H1 (cell line): Measurements from ENCODE around the gene C3orf85. TPM values are rescaled to one million over a fixed set of nuclear protein-coding genes. Genes with fewer than 3 reads are reported as not detected.

Source experiments
- CTCF ChIA-PET: fragments of 300-600 bp; sonication (Branson Sonifier 250); formaldehyde crosslinking; loops from one replicate; lab custom pipeline; 2021; ENCODE audit not compliant: partially characterized antibody; lab: Charles Lee
- POLR2A ChIA-PET: fragments of 300-600 bp; sonication (Branson Sonifier 250); formaldehyde crosslinking; loops from one replicate; lab custom pipeline; 2021; ENCODE audit warnings: inconsistent platforms; ENCODE audit not compliant: partially characterized antibody; lab: Charles Lee
- DNase-seq, 2 experiments: peaks; one replicate each; pipeline versions ENCODE4 v3.0.0 to v3.0.0-alpha.2; 2010 to 2022; ENCODE audit warnings: low spot score in 2 of 2, low read depth in 1 of 2, mixed read lengths in 1 of 2
- FAIRE-seq: peaks from 2 replicates; lab custom pipeline; 2011; peaks lifted over from hg19 to GRCh38; lab: Jason Lieb, UNC
- H2AFZ ChIP-seq: 2 replicates; pipeline ENCODE4 v1.8.1; 2012; ENCODE audit warnings: low read length, inconsistent platforms
- H2AK5ac ChIP-seq: 2 replicates; pipeline ENCODE4 v1.6.1; 2013; ENCODE audit warnings: low read depth, low read length
- H2BK120ac ChIP-seq: replicated peaks from 2 replicates; pipeline ENCODE3; 2013; ENCODE audit warnings: low read depth, low read length, inconsistent platforms
- H2BK12ac ChIP-seq: 2 replicates; pipeline ENCODE4 v1.6.1; 2013; ENCODE audit warnings: low read depth, low read length
- H2BK15ac ChIP-seq: 2 replicates; pipeline ENCODE4 v1.6.1; 2013; ENCODE audit warnings: low read length
- H2BK20ac ChIP-seq: 2 replicates; pipeline ENCODE4 v1.6.1; 2013; ENCODE audit warnings: low read length
- H2BK5ac ChIP-seq: 2 replicates; pipeline ENCODE4 v1.6.1; 2013; ENCODE audit warnings: low read depth, low read length
- H3K14ac ChIP-seq: 2 replicates; pipeline ENCODE4 v1.6.1; 2013; ENCODE audit warnings: inconsistent platforms; ENCODE audit not compliant: insufficient read length
- H3K18ac ChIP-seq: 2 replicates; pipeline ENCODE4 v1.6.1; 2013; ENCODE audit warnings: low read length; ENCODE audit errors: extremely low read depth
- H3K23ac ChIP-seq: 2 replicates; pipeline ENCODE4 v1.6.1; 2013; ENCODE audit warnings: inconsistent platforms; ENCODE audit not compliant: insufficient read length
- H3K23me2 ChIP-seq: 2 replicates; pipeline ENCODE4 v1.6.1; 2013; ENCODE audit warnings: low read depth, low read length
- H3K27ac ChIP-seq: 2 replicates; pipeline ENCODE4 v1.6.1; 2011; ENCODE audit warnings: low read depth, low read length, inconsistent platforms
- H3K27me3 ChIP-seq, 4 experiments: replicated peaks in 1 of 4; 1 replicate in 1 of 4; 2 replicates in 3 of 4; pipeline versions ENCODE4 v1.6.1 to v1.8.1; 2011 to 2013; ENCODE audit warnings: low read length in 3 of 4, mild to moderate bottlenecking in 3 of 4, inconsistent platforms in 2 of 4, mixed read lengths in 2 of 4, moderate library complexity in 1 of 4; ENCODE audit not compliant: control insufficient read depth in 3 of 4, insufficient read depth in 3 of 4; ENCODE audit errors: extremely low read depth in 1 of 4
- H3K36me3 ChIP-seq, 4 experiments: 2 replicates each; pipeline versions ENCODE4 v1.6.1 to v1.8.1; 2011 to 2013; ENCODE audit warnings: mild to moderate bottlenecking in 4 of 4, low read length in 3 of 4, moderate library complexity in 2 of 4, control low read depth in 1 of 4, inconsistent platforms in 1 of 4; ENCODE audit not compliant: insufficient read depth in 4 of 4, control insufficient read depth in 2 of 4
- H3K4ac ChIP-seq: replicated peaks from 2 replicates; pipeline ENCODE3; 2013; ENCODE audit warnings: low read length, low read depth, mixed read lengths, inconsistent platforms; ENCODE audit not compliant: insufficient read length
- H3K4me1 ChIP-seq, 4 experiments: replicated peaks in 1 of 4; 1 replicate in 1 of 4; 2 replicates in 3 of 4; pipeline versions ENCODE4 v1.6.1 to v1.8.1; 2011 to 2013; ENCODE audit warnings: low read length in 3 of 4, inconsistent platforms in 2 of 4, mixed read lengths in 1 of 4; ENCODE audit not compliant: insufficient read depth in 4 of 4, control insufficient read depth in 3 of 4
- H3K4me2 ChIP-seq, 2 experiments: 2 replicates each; pipeline versions ENCODE4 v1.6.1 to v1.8.1; 2011 to 2013; ENCODE audit warnings: low read depth in 2 of 2, low read length in 2 of 2, control low read depth in 1 of 2, inconsistent platforms in 1 of 2, mild to moderate bottlenecking in 1 of 2; ENCODE audit not compliant: insufficient read depth in 1 of 2
- H3K4me3 ChIP-seq, 4 experiments: fragments of 200-600, 300-600 bp in 1 of 4; sonication (generic), shearing (Covaris generic), sonication (Bioruptor Twin) in 1 of 4; 2 replicates each; pipeline versions ENCODE4 v1.5.1 to v1.8.1; 2011 to 2016; ENCODE audit warnings: low read length in 4 of 4, low read depth in 3 of 4, control low read depth in 2 of 4, inconsistent platforms in 2 of 4, mild to moderate bottlenecking in 2 of 4, mixed read lengths in 1 of 4, moderate library complexity in 1 of 4; ENCODE audit not compliant: insufficient read depth in 2 of 4; ENCODE audit errors: extremely low read depth in 1 of 4
- H3K56ac ChIP-seq: replicated peaks from 2 replicates; pipeline ENCODE3; 2013; ENCODE audit warnings: low read depth, mild to moderate bottlenecking, mixed read lengths, low read length, inconsistent platforms; ENCODE audit not compliant: insufficient read length
- H3K79me1 ChIP-seq: 2 replicates; pipeline ENCODE4 v1.6.1; 2013; ENCODE audit warnings: low read depth, low read length, control low read depth
- H3K79me2 ChIP-seq, 2 experiments: 2 replicates each; pipeline versions ENCODE4 v1.6.1 to v1.8.1; 2012 to 2013; ENCODE audit warnings: low read length in 2 of 2, mild to moderate bottlenecking in 2 of 2, inconsistent platforms in 1 of 2; ENCODE audit not compliant: insufficient read depth in 2 of 2, control insufficient read depth in 1 of 2
- H3K9ac ChIP-seq, 4 experiments: replicated peaks in 1 of 4; 1 replicate in 1 of 4; 2 replicates in 3 of 4; pipeline versions ENCODE4 v1.6.1 to v1.8.1; 2011 to 2013; ENCODE audit warnings: low read depth in 3 of 4, low read length in 3 of 4, control low read depth in 2 of 4, mild to moderate bottlenecking in 2 of 4, moderate library complexity in 2 of 4, inconsistent platforms in 1 of 4; ENCODE audit errors: extremely low read depth in 1 of 4
- H3K9me3 ChIP-seq, 2 experiments: 2 replicates each; pipeline versions ENCODE4 v1.6.1 to v1.8.1; 2012 to 2013; ENCODE audit warnings: mild to moderate bottlenecking in 2 of 2, moderate library complexity in 2 of 2, control low read depth in 1 of 2, inconsistent platforms in 1 of 2, low read depth in 1 of 2, low read length in 1 of 2, mixed read lengths in 1 of 2; ENCODE audit not compliant: insufficient read depth in 2 of 2
- H4K20me1 ChIP-seq, 2 experiments: replicated peaks in 1 of 2; 2 replicates each; pipeline versions ENCODE3 to v1.8.1; 2011 to 2013; ENCODE audit warnings: inconsistent platforms in 2 of 2, low read length in 2 of 2, mild to moderate bottlenecking in 1 of 2; ENCODE audit not compliant: insufficient read depth in 2 of 2, control insufficient read depth in 1 of 2
- H4K5ac ChIP-seq: 2 replicates; pipeline ENCODE4 v1.6.1; 2013; ENCODE audit warnings: low read length, low read depth, mixed read lengths, inconsistent platforms; ENCODE audit not compliant: insufficient read length
- H4K8ac ChIP-seq: 2 replicates; pipeline ENCODE4 v1.8.0; 2013; ENCODE audit warnings: mild to moderate bottlenecking, moderate library complexity, low read length, inconsistent platforms; ENCODE audit not compliant: insufficient read depth; ENCODE audit errors: extremely low read depth
- H4K91ac ChIP-seq: replicated peaks from 2 replicates; pipeline ENCODE3; 2013; ENCODE audit warnings: low read length, mixed read lengths, inconsistent platforms; ENCODE audit not compliant: insufficient read length
- CBX5 ChIP-seq: fragments of 300-800, 300-1000 bp; sonication (generic); IDR thresholded peaks from 2 replicates; pipeline ENCODE4 v1.7.1; 2016; ENCODE audit warnings: antibody characterized with exemption, low read length, low read depth
- CEBPB ChIP-seq: IDR thresholded peaks from 2 replicates; pipeline ENCODE4 v1.6.1; 2012; ENCODE audit warnings: low read depth, low read length
- CREB1 ChIP-seq: IDR thresholded peaks from 2 replicates; pipeline ENCODE4 v1.6.1; 2012; ENCODE audit warnings: inconsistent platforms
- CTBP2 ChIP-seq: IDR thresholded peaks from 2 replicates; pipeline ENCODE4 v1.7.0; 2011; ENCODE audit warnings: borderline replicate concordance, mild to moderate bottlenecking, moderate library complexity, mixed read lengths, low read length; ENCODE audit not compliant: insufficient read depth, insufficient read length
- EP300 ChIP-seq, 2 experiments: IDR thresholded peaks; 1 replicate in 1 of 2; 2 replicates in 1 of 2; pipeline ENCODE4 v1.6.1; 2011 to 2012; ENCODE audit warnings: low read depth in 2 of 2, low read length in 2 of 2, mild to moderate bottlenecking in 2 of 2, borderline replicate concordance in 1 of 2, inconsistent platforms in 1 of 2, moderate library complexity in 1 of 2
- RAD21 ChIP-seq, 2 experiments: IDR thresholded peaks in 1 of 2; conservative IDR thresholded peaks in 1 of 2; 2 replicates each; pipeline ENCODE4 v1.6.1; 2011; ENCODE audit warnings: low read depth in 2 of 2, low read length in 2 of 2, improper control_type of control experiment in 1 of 2, inconsistent platforms in 1 of 2, mild to moderate bottlenecking in 1 of 2, moderate library complexity in 1 of 2
- RFX5 ChIP-seq: IDR thresholded peaks from 2 replicates; pipeline ENCODE4 v1.6.1; 2011; ENCODE audit warnings: low read depth, low read length, improper control_type of control experiment, borderline replicate concordance
- SP2 ChIP-seq: IDR thresholded peaks from 2 replicates; pipeline ENCODE4 v1.6.1; 2012; ENCODE audit warnings: mild to moderate bottlenecking, low read length, inconsistent platforms
- SP4 ChIP-seq: IDR thresholded peaks from 2 replicates; pipeline ENCODE4 v1.6.1; 2012; ENCODE audit warnings: low read length, inconsistent platforms
- SRF ChIP-seq: IDR thresholded peaks from 2 replicates; pipeline ENCODE4 v1.6.1; 2011; ENCODE audit warnings: mild to moderate bottlenecking, low read depth, low read length, moderate library complexity
- TBP ChIP-seq: IDR thresholded peaks from 2 replicates; pipeline ENCODE4 v1.6.1; 2011; ENCODE audit warnings: low read depth, low read length, improper control_type of control experiment
- ZNF274 ChIP-seq: IDR thresholded peaks from 2 replicates; pipeline ENCODE4 v1.7.0; 2012; ENCODE audit warnings: low read length, borderline replicate concordance; ENCODE audit errors: extremely low read depth
- WGBS, 2 experiments: shearing (Covaris generic) in 1 of 2; methylation state at CpG; one replicate each; pipeline versions ENCODE4 v1.1.6 to v1.1.7; 2013 to 2015; ENCODE audit warnings: low lambda C conversion rate in 2 of 2, mixed read lengths in 2 of 2, inconsistent platforms in 1 of 2, low coverage in 1 of 2, missing lambda C conversion rate in 1 of 2; ENCODE audit not compliant: insufficient replicate concordance in 2 of 2, insufficient coverage in 1 of 2, insufficient read length in 1 of 2; ENCODE audit errors: extremely low coverage in 1 of 2, missing lambda C conversion rate in 1 of 2; 5-methylcytosine and 5-hydroxymethylcytosine counted together
- polyA plus RNA-seq, 7 experiments: library from polyadenylated mRNA; depleted of rRNA in 3 of 7; stranded (reverse) in 5 of 7; unstranded in 2 of 7; fragments of >200 nt in 5 of 7; fragments of 200-250 nt in 2 of 7; gene quantifications; 1 replicate in 5 of 7; 2 replicates in 1 of 7; 4 replicates in 1 of 7; pipeline versions ENCODE4 v1.2.1 to v1.2.3, GENCODE V29; 2011 to 2013; ENCODE audit warnings: missing spikeins in 2 of 7, mixed read lengths in 2 of 7
- total RNA-seq: library from RNA; stranded (reverse); fragmentation: NEBNext Ultra II Directional; extraction: Animal tissue kit (Norgen Biotek cat#: 25700); gene quantifications from 2 replicates; pipeline ENCODE4 v1.2.1, GENCODE V29; 2021
- TF ChIP-seq, protein P1 (sequence below): IDR thresholded peaks from 2 replicates; pipeline ENCODE4 v1.6.1; 2011; ENCODE audit warnings: low read depth, mild to moderate bottlenecking, low read length; ENCODE audit not compliant: insufficient read depth

The C3orf85 gene
- total and polyA plus RNA-seq, 2 of the 8 experiments (the other 6 are each of a cell fraction or from before 2014, with no cell fraction given): not detected

DNA sequence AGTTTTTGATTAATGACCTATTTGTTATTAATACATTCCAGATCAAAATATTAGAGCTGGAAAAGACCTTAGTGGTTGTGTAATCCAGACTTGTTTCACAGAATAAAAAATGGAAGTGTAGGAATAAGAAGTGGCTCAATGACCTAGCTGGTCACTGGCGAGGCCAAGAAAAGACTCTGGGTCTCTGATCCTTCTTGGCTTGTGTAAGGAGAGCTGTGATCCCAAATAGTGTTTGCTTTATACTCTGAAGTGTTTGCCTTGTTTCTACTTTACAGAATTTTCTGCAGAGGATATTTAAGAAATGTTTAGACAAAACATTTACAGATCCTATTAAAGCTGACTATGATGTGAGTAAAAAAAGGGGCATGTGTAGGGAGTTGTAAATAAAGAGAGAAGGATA, 7.1 kb downstream of the C3orf85 start:
- Histone ChIP-seq H3K23ac (no peak overlapping the region), H3K9ac (no peak overlapping the region), H2BK20ac (no peak overlapping the region), H3K79me1 (no peaks in the 10 kb centered on the region), H4K20me1 (no peaks in the 10 kb centered on the region), H2BK15ac (no peak overlapping the region), H2AFZ (no peak overlapping the region), H2AK5ac (no peak overlapping the region), H2BK120ac (no peak overlapping the region), H3K4me3 (no peak overlapping the region), H3K79me2 (no peaks in the 10 kb centered on the region), H3K56ac (no peak overlapping the region), H3K36me3 (no peaks in the 10 kb centered on the region), H4K91ac (no peak overlapping the region), H3K14ac (no peak overlapping the region), H3K27me3 (no peaks in the 10 kb centered on the region), H3K9me3 (peaks cover 0 to 2% of the 10 kb centered on the region in 2 experiments; a peak in 1 of 4 replicates), H4K8ac (no peak overlapping the region), H4K5ac (no peak overlapping the region), H3K4ac (no peak overlapping the region), H2BK12ac (no peak overlapping the region), H3K4me2 (no peak overlapping the region), H3K23me2 (no peaks in the 10 kb centered on the region), H2BK5ac (no peak overlapping the region), H3K27ac (no peak overlapping the region), H3K4me1 (no peaks in the 10 kb centered on the region), H3K18ac (no peak overlapping the region)
- DNase-seq: no peak
- ChIA-PET POLR2A (no interaction called here), CTCF (interaction anchor here (0.6 to 1.9 kb wide), 3 partner anchors 10 to 52 kb away, joined by 3 to 5 read pairs (median 3); no protein-coding TSS in a partner anchor)
- WGBS, 2 experiments: 96% methylated on average over 1 of the region's 1 CpG; no CpG with 5 or more reads in 1 of the 2 experiments
- FAIRE-seq: no peak
- TF ChIP-seq ZNF274: no peak
- TF ChIP-seq, protein P1, sequence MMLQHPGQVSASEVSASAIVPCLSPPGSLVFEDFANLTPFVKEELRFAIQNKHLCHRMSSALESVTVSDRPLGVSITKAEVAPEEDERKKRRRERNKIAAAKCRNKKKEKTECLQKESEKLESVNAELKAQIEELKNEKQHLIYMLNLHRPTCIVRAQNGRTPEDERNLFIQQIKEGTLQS: no peak
- TF ChIP-seq CBX5: no peak
- no peak for TF ChIP-seq CTBP2
- no peak for TF ChIP-seq EP300 (IDR thresholded peaks at IDR 0.05; ENCODE audit: borderline replicate concordance in 1 of 2, low read depth in 2 of 2, low read length in 2 of 2)
- no peak for TF ChIP-seq SP2
- no peak for TF ChIP-seq CREB1
- no peak for TF ChIP-seq SRF
- TF ChIP-seq TBP: no peak
- no peak for TF ChIP-seq CEBPB
- TF ChIP-seq RFX5: no peak
- no peak for TF ChIP-seq SP4
- no peak for TF ChIP-seq RAD21 (IDR thresholded peaks at IDR 0.05 in 1 of 2, conservative IDR thresholded peaks at IDR 0.05 in 1 of 2; ENCODE audit: low read depth in 2 of 2, low read length in 2 of 2)
